Muscle of leg (tissue), 11 donors: Measurements from ENCODE around the gene EIF4G3. TPM values are rescaled to one million over a fixed set of nuclear protein-coding genes. Genes with fewer than 3 reads are reported as not detected.
"Not testable (repeated sequence)": the region's sequence is repeated elsewhere in the genome, so short reads cannot be mapped to it uniquely, and the experiment has no call there.

ENCODE experiments used
- DNase-seq: peaks from one replicate; pipeline ENCODE4 v3.0.0; 2013
- H3K27ac ChIP-seq: one replicate; pipeline ENCODE4 v1.5.1; 2013; ENCODE audit warnings: mild to moderate bottlenecking, low read length, control low read depth
- H3K27me3 ChIP-seq: one replicate; pipeline ENCODE4 v1.6.1; 2013; ENCODE audit warnings: low read length; ENCODE audit not compliant: control insufficient read depth, insufficient read depth
- H3K36me3 ChIP-seq: one replicate; pipeline ENCODE4 v1.6.1; 2013; ENCODE audit warnings: low read length; ENCODE audit not compliant: control insufficient read depth, insufficient read depth
- H3K4me1 ChIP-seq: one replicate; pipeline ENCODE4 v1.6.1; 2013; ENCODE audit warnings: low read length; ENCODE audit not compliant: control insufficient read depth, insufficient read depth
- H3K4me3 ChIP-seq: one replicate; pipeline ENCODE4 v1.5.1; 2013; ENCODE audit warnings: low read length, control low read depth
- H3K9me3 ChIP-seq: replicated peaks from 2 replicates; pipeline ENCODE4 v1.6.1; 2013; ENCODE audit warnings: low read depth, low read length; ENCODE audit not compliant: control insufficient read depth
- WGBS: methylation state at CpG from one replicate; pipeline ENCODE4 v1.1.5; 2013; ENCODE audit warnings: missing lambda C conversion rate; ENCODE audit not compliant: insufficient coverage; 5-methylcytosine and 5-hydroxymethylcytosine counted together
- polyA plus RNA-seq, 8 donors: library from polyadenylated mRNA; unstranded; fragments of 120-200 nt; gene quantifications; one replicate each; pipeline versions ENCODE4 v1.2.1 to v1.2.3, GENCODE V29; 2013; ENCODE audit warnings: inconsistent platforms in 1 of 8, low replicate concordance in 1 of 8; ENCODE audit not compliant: insufficient read length in 8 of 8, insufficient read depth in 1 of 8
- total RNA-seq: library from RNA; stranded (reverse); fragments of 120-200 nt; gene quantifications from one replicate; pipeline ENCODE4 v1.2.4, GENCODE V29; 2013

Gene EIF4G3
- total and polyA plus RNA-seq, 9 donors = 23.4 to 42.0 (median 34.0) TPM

DNA sequence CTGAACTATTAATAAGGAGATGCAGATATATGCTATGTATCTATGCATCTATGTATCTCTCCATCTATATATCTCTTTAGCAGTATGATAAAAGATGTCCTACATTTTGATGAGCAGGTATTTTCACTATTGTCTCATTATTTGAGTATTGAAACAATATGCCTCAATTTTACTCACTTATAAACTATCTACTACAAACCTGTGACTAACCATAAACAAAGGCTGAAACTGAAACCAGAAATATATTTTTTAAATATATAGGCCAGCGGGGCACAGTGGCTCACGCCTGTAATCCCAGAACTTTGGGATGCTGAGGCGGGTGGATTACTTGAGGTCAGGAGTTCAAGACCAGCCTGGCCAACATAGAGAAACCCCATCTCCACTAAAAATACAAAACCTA, 22.0 kb downstream of the EIF4G3 start:
- no peak overlapping the region for H3K27ac ChIP-seq
- WGBS = no CpG with 5 or more reads among the region's 3 CpGs
- H3K9me3 ChIP-seq = no peaks in the 10 kb centered on the region
- no peak overlapping the region for H3K4me3 ChIP-seq
- H3K27me3 ChIP-seq = no peaks in the 10 kb centered on the region
- H3K36me3 ChIP-seq = peaks cover 10% of the 10 kb centered on the region
- no peak for DNase-seq
- H3K4me1 ChIP-seq = peaks cover 4% of the 10 kb centered on the region

DNA sequence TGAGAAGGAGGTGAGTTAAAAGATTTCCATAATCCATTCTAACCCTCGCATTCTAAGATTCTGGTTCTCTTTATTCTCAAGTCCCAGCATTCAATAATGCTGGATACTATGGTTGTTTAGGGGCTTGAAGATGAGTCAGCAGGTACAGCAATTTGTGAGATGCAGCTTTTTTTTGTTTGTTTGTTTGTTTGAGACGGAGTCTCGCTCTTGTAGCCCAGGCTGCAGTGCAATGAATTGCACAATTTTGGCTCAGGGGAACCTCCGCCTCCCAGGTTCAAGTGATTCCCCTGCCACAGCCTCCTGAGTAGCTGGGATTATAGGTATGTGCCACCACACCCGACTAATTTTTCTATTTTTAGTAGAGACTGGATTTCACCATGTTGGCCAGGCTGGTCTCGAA, 23.3 kb downstream of the EIF4G3 start:
- Histone ChIP-seq H3K4me1 (peaks cover 7% of the 10 kb centered on the region), H3K36me3 (peaks cover 7% of the 10 kb centered on the region), H3K9me3 (no peaks in the 10 kb centered on the region), H3K27me3 (no peaks in the 10 kb centered on the region), H3K27ac (no peak overlapping the region), H3K4me3 (no peak overlapping the region)
- DNase-seq = no peak
- 100% methylated on average over 1 of the region's 6 CpGs for WGBS

- H3K27ac ChIP-seq = peak overlapping the region; percentile 69
Measured at GRCh38 chr1:21152423-21153100, 24.1 kb downstream of the EIF4G3 start.

GRCh38 chr1:21149855-21150432, 26.8 kb downstream of the EIF4G3 start:
- Histone ChIP-seq H3K27me3 (no peaks in the 10 kb centered on the region), H3K9me3 (no peaks in the 10 kb centered on the region), H3K4me1 (peaks cover 7% of the 10 kb centered on the region), H3K27ac (peak overlapping the region; percentile 85), H3K4me3 (no peak overlapping the region), H3K36me3 (peaks cover 10% of the 10 kb centered on the region)
- no CpG with 5 or more reads among the region's 3 CpGs for WGBS
- peak; percentile 88 for DNase-seq

More at GRCh38 chr1:21152423-21153100, 24.1 kb downstream of the EIF4G3 start:
- peaks cover 7% of the 10 kb centered on the region for H3K36me3 ChIP-seq
- no peaks in the 10 kb centered on the region for H3K27me3 ChIP-seq
- no CpG with 5 or more reads among the region's 4 CpGs for WGBS
- no peaks in the 10 kb centered on the region for H3K9me3 ChIP-seq
- peaks cover 7% of the 10 kb centered on the region for H3K4me1 ChIP-seq
- DNase-seq = peak; percentile 48
- no peak overlapping the region for H3K4me3 ChIP-seq

DNA sequence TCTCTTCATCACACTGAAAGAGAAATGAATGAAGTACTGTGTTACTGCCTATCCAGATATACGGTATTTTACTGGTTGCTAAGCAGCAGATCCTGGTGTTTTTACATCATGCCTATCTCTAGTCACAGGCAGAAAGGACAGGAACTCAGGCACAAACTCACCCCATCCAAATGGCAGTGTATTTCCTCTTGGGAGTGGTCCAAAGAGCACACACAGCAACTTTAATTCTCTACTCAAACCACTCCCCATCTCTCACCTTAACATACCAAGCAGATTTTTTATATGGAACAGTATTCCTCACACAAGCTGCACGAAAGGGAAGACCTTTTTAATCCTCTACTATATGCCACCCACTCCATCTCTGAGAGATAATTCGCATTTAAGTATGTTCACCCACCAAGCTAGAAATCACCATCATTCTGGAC, 27.3 kb downstream of the EIF4G3 start:
- Histone ChIP-seq H3K36me3 (peaks cover 10% of the 10 kb centered on the region), H3K4me3 (no peak overlapping the region), H3K27me3 (no peaks in the 10 kb centered on the region), H3K27ac (peak overlapping the region; percentile 85), H3K9me3 (no peaks in the 10 kb centered on the region), H3K4me1 (peaks cover 7% of the 10 kb centered on the region)
- WGBS = 48% methylated on average over 3 of the region's 3 CpGs
- DNase-seq = peak; percentile 82

DNA sequence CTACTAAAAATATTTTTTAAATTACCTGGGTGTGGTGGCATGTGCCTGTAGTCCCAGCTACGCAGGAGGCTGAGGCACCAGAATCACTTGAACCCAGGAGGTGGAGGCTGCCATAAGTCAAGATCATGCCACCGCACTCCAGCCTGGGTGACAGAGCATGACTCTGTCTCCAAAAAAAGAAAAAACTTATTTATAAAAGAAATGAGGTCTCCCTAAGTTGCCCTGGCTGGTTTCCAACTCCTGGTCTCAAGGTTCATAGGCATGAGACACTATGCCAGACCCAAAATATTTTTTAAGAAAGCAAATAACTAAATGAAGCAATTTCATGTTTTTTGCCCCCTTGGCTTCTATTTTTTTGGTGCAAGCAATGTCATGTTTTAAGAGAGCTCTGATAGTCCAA, 32.9 kb downstream of the EIF4G3 start:
- no peak overlapping the region for H3K4me3 ChIP-seq
- DNase-seq = no peak
- no peaks in the 10 kb centered on the region for H3K9me3 ChIP-seq
- no peaks in the 10 kb centered on the region for H3K27me3 ChIP-seq
- H3K4me1 ChIP-seq = no peaks in the 10 kb centered on the region
- no peak overlapping the region for H3K27ac ChIP-seq
- WGBS = no CpG with 5 or more reads among the region's 2 CpGs
- peaks cover 3% of the 10 kb centered on the region for H3K36me3 ChIP-seq

DNA sequence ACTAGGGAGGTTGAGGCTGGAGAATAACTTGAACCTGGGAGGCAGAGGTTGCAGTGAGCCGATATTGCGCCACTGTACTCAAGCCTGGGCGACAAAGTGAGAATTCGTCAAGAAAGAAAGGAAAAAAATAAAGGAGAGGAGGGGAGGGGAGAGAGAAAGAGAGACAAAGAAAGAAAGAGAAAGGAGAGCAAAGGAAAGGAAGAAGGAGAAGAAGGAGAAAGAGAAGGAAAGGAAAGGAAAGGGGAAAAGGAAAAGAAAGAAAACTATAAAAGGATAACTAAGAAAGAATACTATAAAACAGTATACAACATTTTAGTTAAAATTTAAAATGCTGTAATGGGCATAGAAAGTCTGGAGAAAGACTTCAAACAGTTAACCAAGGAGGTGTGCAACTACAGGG, 33.6 kb downstream of the EIF4G3 start:
- H3K4me3 ChIP-seq = no peak overlapping the region
- H3K4me1 ChIP-seq = no peaks in the 10 kb centered on the region
- DNase-seq = no peak
- H3K36me3 ChIP-seq = peaks cover 3% of the 10 kb centered on the region
- H3K27me3 ChIP-seq = no peaks in the 10 kb centered on the region
- 98% methylated on average over 4 of the region's 4 CpGs for WGBS
- H3K27ac ChIP-seq = no peak overlapping the region
- no peaks in the 10 kb centered on the region for H3K9me3 ChIP-seq

DNA sequence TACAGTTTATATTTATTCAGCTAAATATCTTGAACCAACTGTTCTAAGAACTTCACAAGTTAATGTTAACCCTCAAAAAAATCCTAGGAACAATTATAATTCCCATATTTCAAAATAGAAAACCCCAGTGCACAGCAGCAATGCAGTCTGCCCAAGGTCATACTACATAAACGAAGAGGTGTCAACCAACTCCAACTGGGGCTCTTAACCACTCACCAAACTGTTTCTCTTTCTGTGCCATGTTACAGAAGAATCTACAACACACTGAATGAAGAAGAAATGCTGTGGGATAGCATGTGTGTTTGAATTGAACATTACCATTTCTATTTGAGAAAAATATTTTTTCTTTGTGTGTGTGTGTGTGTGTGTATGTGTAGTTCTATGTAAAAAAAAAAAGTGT, 35.7 kb downstream of the EIF4G3 start:
- WGBS = no CpG with 5 or more reads among the region's 1 CpG
- Histone ChIP-seq H3K36me3 (peaks cover 12% of the 10 kb centered on the region), H3K27ac (no peak overlapping the region), H3K9me3 (no peaks in the 10 kb centered on the region), H3K27me3 (no peaks in the 10 kb centered on the region), H3K4me1 (no peaks in the 10 kb centered on the region), H3K4me3 (no peak overlapping the region)
- DNase-seq = no peak

- Histone ChIP-seq H3K36me3 (peaks cover 14% of the 10 kb centered on the region), H3K4me3 (no peak overlapping the region), H3K4me1 (no peaks in the 10 kb centered on the region), H3K27me3 (no peaks in the 10 kb centered on the region), H3K27ac (no peak overlapping the region), H3K9me3 (no peaks in the 10 kb centered on the region)
- 20% methylated on average over 1 of the region's 2 CpGs for WGBS
- peak; percentile 46 for DNase-seq
Measured at GRCh38 chr1:21139601-21140000, 37.1 kb downstream of the EIF4G3 start.

- not testable (repeated sequence) for H3K4me1 ChIP-seq, H3K27me3 ChIP-seq, DNase-seq, H3K4me3 ChIP-seq, H3K27ac ChIP-seq, H3K9me3 ChIP-seq
- H3K36me3 ChIP-seq = peaks cover 16% of the 10 kb centered on the region
- no CpG with 5 or more reads among the region's 5 CpGs for WGBS
Measured at GRCh38 chr1:21136344-21136743, 40.4 kb downstream of the EIF4G3 start.
